HepG2 (cell line): Measurements from ENCODE around the gene SEZ6. TPM values are rescaled to one million over a fixed set of nuclear protein-coding genes. Genes with fewer than 3 reads are reported as not detected.
A peak's percentile ranks its signal among the peaks of the same experiment; 100 is the strongest.

Source experiments
- ASH2L ChIP-seq: fragments of 300-600, 200-600 bp; sonication (generic); IDR thresholded peaks from 2 replicates; pipeline ENCODE4 v1.7.0; 2017; ENCODE audit warnings: low read depth, mild to moderate bottlenecking, moderate library complexity, mixed read lengths, low read length; ENCODE audit not compliant: insufficient read length
- FIP1L1 ChIP-seq: fragments of 200-400 bp; formaldehyde crosslinking; IDR thresholded peaks from 2 replicates; pipeline ENCODE4 v1.6.1; 2018; ENCODE audit warnings: low read depth, mild to moderate bottlenecking, low read length, moderate library complexity, borderline replicate concordance; ENCODE audit not compliant: insufficient read depth
- HNRNPLL ChIP-seq: fragments of 200-400 bp; formaldehyde crosslinking; IDR thresholded peaks from 2 replicates; pipeline ENCODE4 v1.6.1; 2017; ENCODE audit warnings: mild to moderate bottlenecking, low read depth, low read length; ENCODE audit not compliant: poor library complexity, severe bottlenecking
- HOXA3 ChIP-seq: sonication (generic); formaldehyde crosslinking; IDR thresholded peaks from 2 replicates; pipeline ENCODE4 v1.5.0; 2020; ENCODE audit warnings: missing genetic modification reagents
- NAIF1 ChIP-seq: sonication (generic); formaldehyde crosslinking; IDR thresholded peaks from 2 replicates; pipeline ENCODE4 v1.5.0; 2020; ENCODE audit warnings: mild to moderate bottlenecking, missing genetic modification reagents, borderline replicate concordance
- RFXAP ChIP-seq: sonication (generic); formaldehyde crosslinking; IDR thresholded peaks from 2 replicates; pipeline ENCODE4 v1.4.0; 2020; ENCODE audit warnings: missing genetic modification reagents, borderline replicate concordance
- SMYD3 ChIP-seq: sonication (generic); formaldehyde crosslinking; IDR thresholded peaks from 2 replicates; pipeline ENCODE4 v1.8.1; 2023; ENCODE audit warnings: mild to moderate bottlenecking, missing genetic modification reagents
- SRSF1 ChIP-seq: fragments of 200-400 bp; formaldehyde crosslinking; optimal IDR thresholded peaks from 2 replicates; pipeline ENCODE3; 2017; ENCODE audit warnings: mild to moderate bottlenecking, low read depth, low read length, moderate library complexity
- ZFX ChIP-seq: sonication (generic); formaldehyde crosslinking; IDR thresholded peaks from 2 replicates; pipeline ENCODE4 v1.4.0; 2020; ENCODE audit warnings: mild to moderate bottlenecking, low read depth, missing genetic modification reagents, moderate library complexity
- ZMAT3 ChIP-seq: sonication (generic); formaldehyde crosslinking; conservative IDR thresholded peaks from 2 replicates; pipeline ENCODE4 v1.7.0; 2021; ENCODE audit warnings: missing genetic modification reagents
- ZNF687 ChIP-seq: sonication (generic); formaldehyde crosslinking; IDR thresholded peaks from 2 replicates; pipeline ENCODE4 v1.5.1; 2020; ENCODE audit warnings: mild to moderate bottlenecking, missing genetic modification reagents, moderate library complexity
- ZNF7 ChIP-seq: IDR thresholded peaks from 2 replicates; pipeline ENCODE4 v1.6.1; 2016; ENCODE audit warnings: missing biosample characterization, missing genetic modification reagents
- polyA plus RNA-seq, 8 experiments: library from polyadenylated mRNA; depleted of rRNA in 3 of 8; stranded (reverse) in 7 of 8; unstranded in 1 of 8; fragments of >200 nt; fragmentation: Illumina TruSeq in 4 of 8; extraction: Trizol in 4 of 8; gene quantifications; 2 replicates each; pipeline versions ENCODE4 v1.2.1 to v1.2.3, GENCODE V29; 2011 to 2016; ENCODE audit warnings: low read depth in 4 of 8, missing spikeins in 1 of 8, mixed read lengths in 1 of 8; ENCODE audit not compliant: insufficient read depth in 1 of 8
- total RNA-seq, 5 experiments: library from RNA; depleted of rRNA; stranded (reverse); fragments of >200 nt; fragmentation: Illumina TruSeq; extraction: Trizol; gene quantifications; 2 replicates each; pipeline ENCODE4 v1.2.3, GENCODE V29; 2016; ENCODE audit warnings: low read depth in 1 of 5
- TF ChIP-seq, protein P1 (sequence below): sonication (generic); formaldehyde crosslinking; IDR thresholded peaks from 2 replicates; pipeline ENCODE4 v1.4.0; 2020; ENCODE audit warnings: mild to moderate bottlenecking, missing genetic modification reagents
- TF ChIP-seq, protein P2 (sequence below): sonication (generic); formaldehyde crosslinking; IDR thresholded peaks from 2 replicates; pipeline ENCODE4; 2020; ENCODE audit warnings: missing genetic modification reagents, mild to moderate bottlenecking, borderline replicate concordance
- TF ChIP-seq, protein P3 (sequence below): sonication (generic); formaldehyde crosslinking; IDR thresholded peaks from 2 replicates; pipeline ENCODE4 v1.4.0; 2020; ENCODE audit warnings: missing genetic modification reagents

The SEZ6 gene
- total and polyA plus RNA-seq, 2 of the 13 experiments (the other 11 are each of a cell fraction or from before 2014, with no cell fraction given) = not detected

- TF ChIP-seq ZNF687 (peak; percentile 38; the same call in 1 of the 2 replicates), NAIF1 (CRISPR knock-in tag) (0 out of 2 replicates have a peak, but pooled peaks have one; percentile 2), RFXAP (0 out of 2 replicates have a peak, but pooled peaks have one; percentile 42), HNRNPLL (peak; percentile 56), SMYD3 (CRISPR knock-in tag) (0 out of 2 replicates have a peak, but pooled peaks have one; percentile 6), HOXA3 (peak; percentile 45; the same call in 1 of the 2 replicates), FIP1L1 (no peak), SRSF1 (peak; percentile 20), ZFX (CRISPR knock-in tag) (peak; percentile 24; the same call in 1 of the 2 replicates), ZNF7 (no peak), ASH2L (peak; percentile 84), ZMAT3 (peak; percentile 43; the same call in 1 of the 2 replicates)
- TF ChIP-seq, protein P1, sequence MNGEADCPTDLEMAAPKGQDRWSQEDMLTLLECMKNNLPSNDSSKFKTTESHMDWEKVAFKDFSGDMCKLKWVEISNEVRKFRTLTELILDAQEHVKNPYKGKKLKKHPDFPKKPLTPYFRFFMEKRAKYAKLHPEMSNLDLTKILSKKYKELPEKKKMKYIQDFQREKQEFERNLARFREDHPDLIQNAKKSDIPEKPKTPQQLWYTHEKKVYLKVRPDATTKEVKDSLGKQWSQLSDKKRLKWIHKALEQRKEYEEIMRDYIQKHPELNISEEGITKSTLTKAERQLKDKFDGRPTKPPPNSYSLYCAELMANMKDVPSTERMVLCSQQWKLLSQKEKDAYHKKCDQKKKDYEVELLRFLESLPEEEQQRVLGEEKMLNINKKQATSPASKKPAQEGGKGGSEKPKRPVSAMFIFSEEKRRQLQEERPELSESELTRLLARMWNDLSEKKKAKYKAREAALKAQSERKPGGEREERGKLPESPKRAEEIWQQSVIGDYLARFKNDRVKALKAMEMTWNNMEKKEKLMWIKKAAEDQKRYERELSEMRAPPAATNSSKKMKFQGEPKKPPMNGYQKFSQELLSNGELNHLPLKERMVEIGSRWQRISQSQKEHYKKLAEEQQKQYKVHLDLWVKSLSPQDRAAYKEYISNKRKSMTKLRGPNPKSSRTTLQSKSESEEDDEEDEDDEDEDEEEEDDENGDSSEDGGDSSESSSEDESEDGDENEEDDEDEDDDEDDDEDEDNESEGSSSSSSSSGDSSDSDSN = peak; percentile 76
- TF ChIP-seq, protein P2, sequence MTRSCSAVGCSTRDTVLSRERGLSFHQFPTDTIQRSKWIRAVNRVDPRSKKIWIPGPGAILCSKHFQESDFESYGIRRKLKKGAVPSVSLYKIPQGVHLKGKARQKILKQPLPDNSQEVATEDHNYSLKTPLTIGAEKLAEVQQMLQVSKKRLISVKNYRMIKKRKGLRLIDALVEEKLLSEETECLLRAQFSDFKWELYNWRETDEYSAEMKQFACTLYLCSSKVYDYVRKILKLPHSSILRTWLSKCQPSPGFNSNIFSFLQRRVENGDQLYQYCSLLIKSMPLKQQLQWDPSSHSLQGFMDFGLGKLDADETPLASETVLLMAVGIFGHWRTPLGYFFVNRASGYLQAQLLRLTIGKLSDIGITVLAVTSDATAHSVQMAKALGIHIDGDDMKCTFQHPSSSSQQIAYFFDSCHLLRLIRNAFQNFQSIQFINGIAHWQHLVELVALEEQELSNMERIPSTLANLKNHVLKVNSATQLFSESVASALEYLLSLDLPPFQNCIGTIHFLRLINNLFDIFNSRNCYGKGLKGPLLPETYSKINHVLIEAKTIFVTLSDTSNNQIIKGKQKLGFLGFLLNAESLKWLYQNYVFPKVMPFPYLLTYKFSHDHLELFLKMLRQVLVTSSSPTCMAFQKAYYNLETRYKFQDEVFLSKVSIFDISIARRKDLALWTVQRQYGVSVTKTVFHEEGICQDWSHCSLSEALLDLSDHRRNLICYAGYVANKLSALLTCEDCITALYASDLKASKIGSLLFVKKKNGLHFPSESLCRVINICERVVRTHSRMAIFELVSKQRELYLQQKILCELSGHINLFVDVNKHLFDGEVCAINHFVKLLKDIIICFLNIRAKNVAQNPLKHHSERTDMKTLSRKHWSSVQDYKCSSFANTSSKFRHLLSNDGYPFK (CRISPR knock-in tag) = peak; percentile 96; the same call in 1 of the 2 replicates
- TF ChIP-seq, protein P3, sequence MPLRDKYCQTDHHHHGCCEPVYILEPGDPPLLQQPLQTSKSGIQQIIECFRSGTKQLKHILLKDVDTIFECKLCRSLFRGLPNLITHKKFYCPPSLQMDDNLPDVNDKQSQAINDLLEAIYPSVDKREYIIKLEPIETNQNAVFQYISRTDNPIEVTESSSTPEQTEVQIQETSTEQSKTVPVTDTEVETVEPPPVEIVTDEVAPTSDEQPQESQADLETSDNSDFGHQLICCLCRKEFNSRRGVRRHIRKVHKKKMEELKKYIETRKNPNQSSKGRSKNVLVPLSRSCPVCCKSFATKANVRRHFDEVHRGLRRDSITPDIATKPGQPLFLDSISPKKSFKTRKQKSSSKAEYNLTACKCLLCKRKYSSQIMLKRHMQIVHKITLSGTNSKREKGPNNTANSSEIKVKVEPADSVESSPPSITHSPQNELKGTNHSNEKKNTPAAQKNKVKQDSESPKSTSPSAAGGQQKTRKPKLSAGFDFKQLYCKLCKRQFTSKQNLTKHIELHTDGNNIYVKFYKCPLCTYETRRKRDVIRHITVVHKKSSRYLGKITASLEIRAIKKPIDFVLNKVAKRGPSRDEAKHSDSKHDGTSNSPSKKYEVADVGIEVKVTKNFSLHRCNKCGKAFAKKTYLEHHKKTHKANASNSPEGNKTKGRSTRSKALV = 0 out of 2 replicates have a peak, but pooled peaks have one; percentile 29
These were observed 56.4 kb downstream of the SEZ6 start (continued) for GRCh38 chr17:28949185-28950016.
